ENCODE results near the gene TSHZ2.

DNA sequence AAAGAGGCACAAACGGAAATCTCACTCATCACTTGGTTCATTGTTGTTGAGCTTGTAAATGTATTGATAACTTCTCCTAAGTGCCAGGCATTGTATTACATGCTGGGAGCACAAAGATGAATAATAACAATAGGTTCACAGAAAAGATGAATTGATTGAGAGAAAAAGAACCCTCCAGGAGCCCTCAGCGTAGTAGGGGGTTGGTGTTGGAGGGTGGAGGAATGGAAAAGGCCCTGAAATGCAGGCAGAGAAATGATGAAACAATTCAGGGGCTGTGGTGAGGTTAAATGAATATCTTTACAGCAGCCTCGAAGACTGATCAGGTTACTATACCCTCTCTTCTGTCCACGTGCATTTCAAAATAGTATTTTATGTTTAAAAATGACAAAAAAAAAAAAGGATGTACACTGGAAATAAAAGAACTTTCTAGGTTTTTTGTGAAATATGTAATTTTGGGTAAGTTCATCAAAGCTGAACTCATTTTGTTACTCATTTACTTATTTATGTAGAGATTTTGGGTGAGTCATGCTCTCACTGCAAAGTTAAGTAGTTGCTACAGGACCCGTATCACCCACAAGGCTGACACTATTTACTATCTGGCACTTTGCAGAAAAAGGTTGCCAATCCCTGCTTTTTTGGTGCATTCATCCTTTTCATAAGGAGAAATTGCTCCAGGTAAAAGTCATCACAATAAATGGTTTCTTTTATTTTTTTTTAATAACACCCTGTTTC is 344.2 kb downstream of the TSHZ2 start:
- TF ChIP-seq, protein P1, sequence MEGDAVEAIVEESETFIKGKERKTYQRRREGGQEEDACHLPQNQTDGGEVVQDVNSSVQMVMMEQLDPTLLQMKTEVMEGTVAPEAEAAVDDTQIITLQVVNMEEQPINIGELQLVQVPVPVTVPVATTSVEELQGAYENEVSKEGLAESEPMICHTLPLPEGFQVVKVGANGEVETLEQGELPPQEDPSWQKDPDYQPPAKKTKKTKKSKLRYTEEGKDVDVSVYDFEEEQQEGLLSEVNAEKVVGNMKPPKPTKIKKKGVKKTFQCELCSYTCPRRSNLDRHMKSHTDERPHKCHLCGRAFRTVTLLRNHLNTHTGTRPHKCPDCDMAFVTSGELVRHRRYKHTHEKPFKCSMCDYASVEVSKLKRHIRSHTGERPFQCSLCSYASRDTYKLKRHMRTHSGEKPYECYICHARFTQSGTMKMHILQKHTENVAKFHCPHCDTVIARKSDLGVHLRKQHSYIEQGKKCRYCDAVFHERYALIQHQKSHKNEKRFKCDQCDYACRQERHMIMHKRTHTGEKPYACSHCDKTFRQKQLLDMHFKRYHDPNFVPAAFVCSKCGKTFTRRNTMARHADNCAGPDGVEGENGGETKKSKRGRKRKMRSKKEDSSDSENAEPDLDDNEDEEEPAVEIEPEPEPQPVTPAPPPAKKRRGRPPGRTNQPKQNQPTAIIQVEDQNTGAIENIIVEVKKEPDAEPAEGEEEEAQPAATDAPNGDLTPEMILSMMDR (IDR thresholded peaks at IDR 0.05) = no peak
- TF ChIP-seq POLR2A (IDR thresholded peaks at IDR 0.05) = no peak
- no peak for TF ChIP-seq POLR2AphosphoS5 (IDR thresholded peaks at IDR 0.05)

Measured in breast epithelium (tissue), 3 donors.